GM21367 (cell line): Measurements from ENCODE around the gene LGALS3BP.
A peak's percentile ranks its signal among the peaks of the same experiment; 100 is the strongest.

Experiments
- ATAC-seq: cut with Tn5 transposase; IDR thresholded peaks from one replicate; pipeline ENCODE4 v1.9.1; 2021; ENCODE audit not compliant: unreplicated experiment

Gene LGALS3BP

DNA sequence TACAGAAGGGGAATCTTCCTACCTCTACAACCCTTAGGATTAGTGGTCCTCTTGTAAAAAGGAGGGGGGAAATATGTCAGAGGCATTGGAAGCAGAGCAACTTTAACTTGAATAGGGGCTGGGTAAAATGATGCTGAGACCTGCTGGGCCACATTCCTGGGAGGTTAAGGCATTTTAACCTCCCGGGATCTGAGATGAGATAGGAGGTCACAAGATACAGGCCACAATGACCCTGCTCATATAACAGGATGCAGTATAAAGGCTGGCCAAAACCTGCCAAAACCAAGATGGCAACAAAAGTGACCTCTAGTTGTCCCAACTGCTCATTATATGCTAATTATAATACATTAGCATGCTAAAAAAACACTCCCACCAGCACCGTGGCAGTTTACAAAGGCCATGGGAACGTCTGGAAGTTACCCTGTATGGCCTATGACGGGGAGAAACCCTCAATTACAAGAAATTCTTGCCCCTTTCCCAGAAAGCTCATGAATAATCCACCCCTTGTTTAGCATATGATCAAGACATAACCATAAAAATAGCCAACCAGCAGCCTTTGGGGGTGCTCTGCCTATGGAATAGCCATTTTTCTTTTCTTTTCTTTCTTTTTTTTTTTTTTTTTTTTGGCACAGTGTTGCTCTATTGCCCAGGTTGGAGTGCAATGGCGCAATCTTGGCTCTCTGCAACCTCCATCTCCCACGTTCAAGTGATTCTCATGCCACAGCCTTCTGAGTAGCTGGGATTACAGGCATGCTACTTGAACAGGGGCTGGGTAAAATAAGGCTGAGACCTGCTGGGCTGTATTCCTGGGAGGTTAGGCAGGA, 38.0 kb upstream of the LGALS3BP start:
- no peak for ATAC-seq

DNA sequence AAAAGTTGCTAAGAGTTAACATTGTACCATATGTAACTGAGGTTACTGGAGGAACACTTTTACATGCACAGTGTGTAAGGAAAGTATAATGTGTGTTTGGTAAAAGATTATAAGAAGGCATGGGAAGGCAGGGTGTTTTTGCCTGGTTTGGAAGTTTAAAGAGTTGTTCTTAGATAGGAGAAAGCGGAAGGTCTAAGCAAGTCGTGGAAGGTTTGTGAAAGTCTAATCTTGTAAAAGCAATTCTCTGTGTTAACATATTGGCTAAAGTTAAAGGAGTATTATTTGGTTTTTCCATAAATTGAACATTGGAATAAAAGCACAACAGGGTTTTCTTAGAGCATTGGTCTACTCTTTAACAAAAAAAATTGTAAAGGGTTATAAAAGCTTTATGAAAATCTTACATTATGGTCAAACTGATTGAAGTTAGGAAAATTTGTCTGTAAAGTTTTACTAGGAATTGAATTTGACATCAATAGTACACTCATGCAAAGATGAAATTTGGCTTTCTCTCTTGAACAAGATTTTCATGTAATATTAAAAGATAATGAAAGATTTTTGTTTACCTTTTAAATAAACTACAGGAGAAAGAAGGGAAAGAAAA, 34.5 kb upstream of the LGALS3BP start:
- ATAC-seq: no peak

DNA sequence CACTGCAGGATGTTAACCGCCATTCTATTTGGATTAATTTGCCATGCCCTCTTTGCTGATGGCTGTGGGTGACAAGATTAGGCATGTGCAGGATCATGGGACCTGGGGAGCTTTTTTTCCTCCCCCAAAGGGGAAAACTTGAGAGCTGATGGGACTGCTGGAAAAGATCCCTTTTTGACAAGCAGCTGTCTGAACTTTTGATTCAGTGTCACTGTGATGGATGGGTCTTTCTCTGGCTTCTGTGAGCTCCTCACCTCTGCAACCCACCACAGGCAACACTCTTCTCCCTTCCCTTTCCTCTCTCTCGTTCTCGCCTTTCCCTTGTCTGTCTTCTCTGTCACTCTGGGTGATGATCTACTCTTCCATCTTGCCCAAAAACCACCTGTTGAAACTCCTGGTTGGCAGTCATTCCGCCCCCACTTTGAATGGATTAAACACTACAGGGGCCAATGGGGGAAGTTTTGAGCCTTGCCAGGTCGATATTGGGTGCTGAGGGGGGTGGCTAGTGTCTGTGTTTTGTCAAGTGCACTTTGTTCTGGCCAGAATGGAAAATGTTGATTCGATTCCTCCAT, 32.9 kb upstream of the LGALS3BP start:
- ATAC-seq: no peak

DNA sequence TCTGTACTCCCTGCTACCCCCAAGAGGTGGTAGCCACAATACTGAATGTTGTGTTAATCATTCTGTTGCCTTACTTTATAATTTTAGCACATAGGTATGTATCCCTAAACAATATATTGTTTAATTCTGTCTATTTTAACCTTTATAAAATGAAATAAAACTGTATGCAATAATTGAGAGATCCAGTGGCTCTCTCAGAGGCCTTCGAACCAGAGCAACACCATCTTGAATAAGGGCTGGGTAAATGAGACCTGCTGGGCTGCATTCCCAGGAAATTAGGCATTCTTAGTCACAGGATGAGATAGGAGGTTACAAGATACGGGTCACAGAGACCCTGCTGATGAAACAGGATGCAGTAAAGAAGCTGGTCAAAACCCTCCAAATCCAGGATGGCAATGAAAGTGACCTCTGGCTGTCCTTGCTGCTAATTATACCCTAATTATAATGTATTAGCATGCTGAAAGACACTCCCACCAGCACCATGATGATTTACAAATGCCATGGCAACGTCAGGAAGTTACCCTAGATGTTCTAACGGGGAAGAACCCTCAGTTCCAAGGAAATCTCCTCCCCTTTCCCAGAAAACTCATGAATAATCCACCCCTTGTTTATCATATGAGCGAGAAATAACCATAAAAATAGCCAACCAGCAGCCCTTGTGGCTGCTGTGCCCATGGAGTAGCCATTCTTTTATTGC, 31.9 kb upstream of the LGALS3BP start:
- no peak for ATAC-seq

DNA sequence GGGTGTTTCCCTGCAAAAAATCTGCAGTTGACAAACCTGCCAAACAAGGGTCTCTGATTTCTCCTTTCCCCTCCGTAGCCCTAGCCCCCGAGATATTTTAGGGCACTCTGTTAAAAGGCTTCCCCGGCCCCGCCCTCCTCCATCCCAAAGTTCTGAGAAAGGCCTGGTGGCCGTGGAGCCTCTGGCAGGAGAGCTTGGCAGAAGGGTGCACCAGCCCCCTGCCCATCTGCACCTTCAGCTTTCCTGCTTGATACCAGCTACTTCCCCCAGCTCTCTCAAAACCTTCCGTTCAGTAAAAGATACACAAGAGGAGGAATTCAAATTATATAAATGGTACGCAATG, 30.6 kb upstream of the LGALS3BP start:
- ATAC-seq: no peak

DNA sequence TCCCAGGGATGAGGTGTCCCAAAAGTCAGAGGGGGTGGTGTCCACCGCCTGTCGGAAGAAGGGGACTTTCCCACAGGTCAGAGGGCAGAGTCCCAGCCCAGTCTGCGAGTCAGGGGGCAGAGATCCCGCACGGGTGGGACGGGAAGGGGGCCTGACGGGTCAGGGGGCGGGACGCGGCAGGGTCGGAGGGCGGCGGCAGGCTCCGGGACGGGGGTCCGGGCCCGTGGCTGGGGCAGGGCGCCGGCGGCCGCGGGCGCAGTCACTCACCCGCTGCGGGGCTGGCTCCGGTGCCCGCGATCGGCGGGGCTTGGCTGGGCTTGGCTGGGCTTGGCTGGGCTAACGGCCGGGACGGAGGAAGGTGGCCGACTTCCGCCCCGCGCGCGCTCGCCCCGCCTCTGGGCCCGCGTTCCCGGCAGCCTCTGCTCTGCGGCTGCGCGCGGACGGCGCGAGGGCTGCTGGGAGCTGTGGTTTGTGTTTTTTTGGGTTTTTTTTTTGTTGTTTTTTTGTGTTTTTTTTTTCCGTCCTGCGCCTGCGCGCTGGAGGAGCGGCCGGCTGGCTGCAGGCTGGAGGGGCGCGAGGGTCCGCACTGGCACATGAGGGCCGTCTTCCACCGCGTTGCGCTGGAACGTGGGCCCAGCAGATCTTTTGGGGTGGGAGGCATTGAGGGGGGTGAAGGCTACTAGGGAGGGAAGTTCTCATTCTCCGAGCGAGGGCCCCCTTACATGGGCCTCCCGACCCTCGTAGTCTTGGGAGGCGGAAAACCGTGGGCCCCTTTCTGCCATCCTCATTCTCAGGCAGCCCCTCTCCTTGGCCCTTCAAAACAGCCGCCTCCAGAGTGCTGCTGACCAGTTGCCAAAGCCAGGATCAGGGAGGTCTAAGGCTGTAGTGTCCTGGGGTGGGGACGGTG, 29.9 kb upstream of the LGALS3BP start, which contains the start of gene CANT1:
Gene CANT1 (minus strand): TSS at position 368 of the 907 bp plus-strand sequence. CDS start 12,142 bp downstream, outside the sequence.
- peak; percentile 62 for ATAC-seq

DNA sequence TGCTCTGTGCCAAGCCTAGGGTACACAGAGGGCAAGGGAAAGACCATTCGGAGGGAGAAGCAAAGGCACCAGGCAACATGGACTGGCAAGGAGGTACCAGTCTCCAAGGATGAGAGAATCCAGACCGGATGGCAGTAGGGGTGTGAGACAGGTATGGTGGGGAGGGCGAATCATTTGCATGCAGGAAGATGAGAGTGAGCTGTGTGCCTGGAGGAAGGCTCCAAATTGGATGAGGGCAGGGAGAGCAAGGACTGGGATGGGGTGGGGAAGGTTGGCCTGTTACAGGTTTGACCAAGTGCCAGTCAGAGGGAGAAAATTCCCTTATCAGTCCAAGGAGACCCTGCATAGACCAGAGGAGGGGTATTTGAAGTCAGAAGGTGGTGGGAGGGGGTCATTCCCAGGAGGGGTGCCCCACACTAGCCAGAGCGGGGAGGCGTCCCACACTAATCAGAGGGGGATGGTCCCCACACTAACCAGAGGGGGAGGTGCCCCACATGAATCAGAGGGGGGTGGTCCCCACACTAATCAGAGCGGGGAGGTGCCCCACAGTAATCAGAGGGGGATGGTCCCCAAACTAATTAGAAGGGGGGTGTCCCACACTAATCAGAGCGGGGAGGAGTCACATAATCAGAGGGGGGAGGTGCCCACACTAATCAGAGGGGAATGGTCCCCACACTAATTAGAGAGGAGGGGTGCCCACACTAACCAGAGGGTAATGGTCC, 29.1 kb upstream of the LGALS3BP start:
- ATAC-seq: no peak

DNA sequence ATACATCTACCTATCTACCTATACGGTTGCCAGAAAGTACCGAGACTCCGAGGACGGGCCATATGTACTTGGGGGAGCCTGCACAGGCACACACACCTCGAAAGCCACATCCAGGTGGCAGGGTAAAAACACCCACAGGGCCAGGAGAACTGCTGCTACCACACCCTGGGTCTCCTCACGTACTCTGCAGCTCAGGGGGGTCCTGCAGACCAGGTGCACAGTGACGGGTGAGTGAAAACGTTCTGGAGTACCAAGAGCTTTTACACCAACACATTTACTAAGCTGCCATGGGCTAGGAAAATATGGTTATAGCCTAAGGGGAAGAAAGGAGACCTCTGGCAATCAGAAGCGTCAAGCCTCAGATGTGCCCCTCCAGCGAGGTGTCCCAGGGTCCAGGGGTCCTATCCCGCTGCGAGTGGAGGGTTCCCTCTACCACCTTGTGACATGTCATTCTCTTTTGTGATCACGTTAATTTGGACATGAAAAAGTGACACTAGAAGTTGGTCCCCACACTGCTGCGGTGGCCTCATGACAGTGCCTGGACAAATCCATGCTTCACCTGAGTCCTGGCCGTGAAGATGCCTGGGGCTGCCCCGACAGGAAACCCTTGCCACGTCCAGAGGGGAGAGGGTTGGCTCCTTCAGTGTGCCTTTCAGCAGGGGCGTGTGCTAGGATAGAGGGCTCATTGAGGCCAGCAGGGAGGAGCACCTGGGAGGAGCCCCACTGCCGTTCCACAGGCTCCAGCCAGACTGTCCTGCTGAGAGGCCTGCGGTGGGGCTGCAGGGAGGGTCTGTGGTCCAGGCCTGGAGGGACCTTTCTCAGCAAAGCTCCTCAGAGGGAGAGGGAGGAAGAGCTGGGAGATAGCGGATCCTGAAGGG, 28.0 kb upstream of the LGALS3BP start:
- no peak for ATAC-seq

DNA sequence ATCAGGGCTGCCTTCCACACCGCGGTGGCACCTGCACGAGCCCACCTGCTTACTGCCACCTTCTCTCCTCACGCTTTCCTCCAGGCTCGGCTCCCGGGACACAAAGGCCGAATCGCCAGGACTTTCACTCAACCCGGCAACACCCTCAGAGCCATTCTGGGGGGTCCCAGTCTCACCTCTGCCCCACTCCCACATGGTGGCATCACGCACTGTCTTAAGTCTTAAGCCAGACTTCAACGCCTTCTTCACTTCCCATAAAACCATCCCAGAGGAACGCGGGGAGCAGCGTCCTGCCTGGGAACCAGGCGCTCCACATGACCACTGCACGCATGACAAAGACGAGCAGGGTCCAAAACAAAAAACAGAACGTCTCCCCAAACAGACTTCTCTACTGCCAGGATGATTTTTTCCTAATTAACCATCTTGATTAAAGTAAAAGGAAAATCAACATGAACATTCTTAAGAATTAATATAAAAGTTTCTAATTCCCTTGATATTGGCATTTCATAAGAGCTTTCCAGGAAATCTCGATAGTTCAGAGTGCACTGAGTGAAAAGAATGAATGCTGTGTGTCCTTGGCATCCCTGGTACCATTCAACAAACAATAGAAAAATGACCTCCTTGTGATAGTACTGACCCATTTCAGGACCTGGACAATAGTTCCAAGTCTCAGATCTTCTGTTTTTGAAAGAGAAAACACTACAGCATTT, 27.2 kb upstream of the LGALS3BP start:
- no peak for ATAC-seq

DNA sequence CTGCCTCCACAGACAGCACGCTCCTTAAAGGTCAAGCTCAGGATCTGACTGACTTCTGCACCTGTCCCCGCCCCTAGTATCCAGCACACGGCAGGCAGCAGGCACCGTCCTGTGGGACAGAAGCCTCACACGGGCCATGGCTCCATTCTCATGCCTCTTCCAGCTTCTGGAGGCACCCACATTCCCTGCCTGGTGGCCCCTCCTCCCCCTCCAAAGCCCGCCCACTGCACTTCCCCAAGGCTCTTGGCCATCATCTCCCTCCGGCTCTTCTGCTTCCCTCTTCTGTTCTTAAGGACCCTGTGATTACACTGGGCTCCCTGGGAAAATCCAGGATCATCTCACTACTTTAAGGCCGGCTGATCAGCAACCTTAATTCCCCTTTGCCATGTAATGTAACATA, 26.3 kb upstream of the LGALS3BP start:
- ATAC-seq: no peak

DNA sequence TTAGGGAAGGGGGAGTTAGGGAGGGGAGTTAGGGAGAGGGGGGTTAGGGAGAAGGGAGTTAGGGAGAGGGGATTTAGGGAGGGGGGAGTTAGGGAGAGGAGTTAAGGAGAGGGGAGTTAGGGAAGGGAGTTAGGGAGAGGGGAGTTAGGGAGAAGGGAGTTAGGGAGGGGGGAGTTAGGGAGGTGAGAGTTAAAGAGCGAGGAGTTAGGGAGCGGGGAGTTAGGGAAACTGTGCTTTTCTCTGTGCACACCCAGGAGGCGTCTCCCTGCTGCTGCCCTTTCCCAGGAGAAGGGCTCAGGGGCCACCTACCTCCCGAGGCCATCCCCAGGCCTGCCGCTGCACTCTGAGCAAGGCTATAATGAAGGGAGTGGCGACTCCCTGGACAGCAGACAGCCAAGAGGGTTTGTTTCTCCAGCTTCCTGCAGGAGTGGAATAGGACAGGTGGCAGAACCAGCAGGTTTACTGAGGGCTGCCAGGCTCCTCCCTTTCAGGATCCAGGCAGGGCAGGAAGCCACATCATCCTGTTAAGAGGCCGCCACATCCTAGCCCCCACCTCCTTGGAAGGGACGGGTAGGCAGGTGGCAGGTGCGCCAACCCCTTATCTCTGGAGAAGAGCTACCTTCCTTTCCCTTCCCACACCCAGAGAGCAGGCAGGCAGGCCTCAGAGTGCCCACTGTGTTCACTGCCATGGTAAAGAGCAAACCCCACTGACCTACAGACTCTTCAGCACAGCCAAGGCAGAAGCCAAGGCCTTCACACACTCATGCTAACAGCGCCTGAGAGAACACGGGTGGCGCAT, 25.5 kb upstream of the LGALS3BP start:
- ATAC-seq: no peak

DNA sequence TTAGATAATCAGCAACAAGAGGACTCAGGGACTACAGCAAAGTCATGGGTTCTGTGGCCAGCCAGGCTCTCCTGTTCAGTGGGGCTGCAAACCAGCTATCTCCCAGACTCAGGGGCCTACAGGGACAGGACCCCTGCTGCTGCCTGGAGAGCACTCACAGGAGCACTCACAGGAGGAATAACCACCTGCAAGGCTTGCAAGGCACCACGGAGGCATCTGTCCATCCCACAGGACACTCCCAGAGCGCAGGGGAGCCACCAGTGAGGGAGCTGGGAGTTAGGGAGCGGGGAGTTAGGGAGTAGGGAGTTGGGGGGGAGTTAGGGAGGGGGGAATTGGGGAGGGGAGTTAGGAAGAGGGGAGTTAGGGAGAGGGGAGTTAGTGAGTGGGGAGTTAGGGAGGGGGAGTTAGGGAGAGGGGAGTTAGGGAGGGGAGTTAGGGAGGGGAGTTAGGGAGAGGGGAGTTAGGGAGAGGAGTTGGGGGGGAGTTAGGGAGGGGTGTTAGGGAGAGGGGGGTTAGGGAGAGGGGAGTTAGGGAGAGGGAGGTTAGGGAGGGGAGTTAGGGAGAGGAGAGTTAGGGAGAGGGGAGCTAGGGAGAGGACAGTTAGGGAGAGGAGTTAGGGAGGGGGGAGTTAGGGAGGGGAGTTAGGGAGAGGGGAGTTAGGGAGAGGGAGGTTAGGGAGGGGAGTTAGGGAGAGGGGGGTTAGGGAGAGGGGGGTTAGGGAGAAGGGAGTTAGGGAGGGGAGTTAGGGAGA, 24.1 kb upstream of the LGALS3BP start:
- ATAC-seq: no peak

DNA sequence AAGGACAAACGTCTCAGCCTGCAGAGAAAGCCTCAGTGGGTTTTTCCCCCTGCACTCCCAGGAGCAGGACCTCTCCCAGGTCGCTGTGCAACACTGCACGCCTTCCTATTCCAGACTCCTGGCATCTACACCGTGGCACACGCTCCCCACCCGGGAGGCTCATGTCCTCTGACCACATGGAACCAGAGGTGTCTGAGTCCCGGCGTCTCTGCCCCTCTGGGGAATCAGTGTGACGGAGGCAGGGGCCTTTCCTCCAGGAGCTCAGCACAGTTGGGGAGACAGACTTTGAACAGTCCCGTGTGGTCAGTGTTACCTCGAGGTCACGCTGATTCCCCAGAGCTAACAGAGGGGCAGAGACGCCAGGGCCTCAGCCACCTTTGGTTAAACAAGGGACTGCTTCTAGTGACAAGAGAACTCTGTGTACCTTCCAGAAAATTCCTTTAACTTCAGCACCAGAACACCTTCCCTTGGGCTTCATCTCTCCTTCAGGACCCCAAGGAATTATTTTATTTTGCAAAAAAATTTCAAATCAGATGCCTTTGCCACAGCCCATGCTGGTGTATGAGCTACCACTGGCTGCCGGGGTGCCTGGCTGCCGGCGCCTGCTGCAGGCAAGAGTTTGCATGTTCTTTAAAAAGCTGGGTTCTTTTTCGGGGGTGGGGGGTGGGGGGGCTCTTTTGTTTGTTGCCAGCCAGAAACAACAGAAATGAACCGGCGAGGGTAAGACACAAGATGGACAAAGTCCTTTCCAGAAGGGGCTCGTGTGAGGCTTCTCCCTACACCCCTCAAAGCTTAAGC, 23.3 kb upstream of the LGALS3BP start:
- no peak for ATAC-seq

DNA sequence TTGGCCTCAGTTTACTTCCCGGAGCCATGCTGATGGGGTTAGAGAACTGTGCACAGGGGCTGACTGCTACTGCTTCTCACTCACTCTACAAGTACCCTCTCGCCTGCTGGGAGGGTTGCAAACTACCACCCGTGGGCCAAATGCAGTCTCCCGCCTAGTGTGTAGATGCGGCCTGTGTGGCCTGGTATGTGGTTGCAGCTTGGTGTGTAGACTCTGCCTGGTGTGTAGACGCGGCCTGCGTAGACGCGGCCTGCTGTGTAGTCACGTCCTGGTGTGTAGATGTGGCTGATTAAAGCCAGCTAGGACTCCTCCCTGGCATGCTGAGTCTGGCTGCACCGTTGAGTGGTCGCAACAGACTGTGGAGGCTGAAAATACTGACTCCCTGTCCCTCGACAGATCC, 22.6 kb upstream of the LGALS3BP start:
- ATAC-seq: no peak

DNA sequence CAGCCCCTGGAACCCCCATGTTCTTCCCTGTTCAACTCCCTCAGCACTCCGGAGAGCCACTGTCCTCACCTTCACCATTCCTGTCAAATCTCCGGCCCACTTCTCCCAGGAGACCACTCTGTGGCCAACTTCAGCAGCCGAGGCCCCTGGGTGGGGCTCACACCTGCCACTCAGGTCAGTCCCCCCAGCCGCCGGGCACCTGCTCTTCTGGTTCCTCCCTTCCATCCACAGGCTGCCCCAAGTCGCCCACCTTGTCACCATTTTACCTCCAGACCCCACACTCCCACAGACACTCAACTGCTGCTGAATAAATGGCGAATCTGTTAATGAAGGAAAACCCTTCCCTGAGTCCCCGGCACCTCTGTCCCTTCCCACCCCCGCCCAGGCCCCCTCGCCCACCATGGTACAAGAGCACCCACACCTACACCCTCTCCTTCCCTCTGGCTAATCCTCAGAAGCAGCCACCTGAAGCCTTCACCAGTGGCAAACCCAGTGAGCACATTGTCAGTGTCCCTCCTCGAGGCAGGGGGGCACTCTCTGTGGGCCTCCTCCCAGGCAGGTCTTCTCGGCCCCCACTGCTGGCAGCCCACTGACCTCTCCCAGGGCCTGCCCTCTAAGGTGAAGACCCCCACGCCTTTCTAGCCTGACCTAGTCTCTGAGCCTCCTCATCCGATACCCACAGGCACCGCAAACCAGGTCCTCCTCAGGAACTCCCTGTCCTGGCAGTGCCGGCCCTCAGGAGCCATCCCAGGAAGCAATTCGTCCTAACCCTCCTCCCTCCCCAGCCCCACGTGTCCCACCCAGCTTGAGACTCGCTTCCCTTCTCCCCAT, 21.7 kb upstream of the LGALS3BP start:
- ATAC-seq: no peak
